LoVo (cell line): ENCODE results near the gene SPON1.
"Not testable (repeated sequence)": the region's sequence is repeated elsewhere in the genome, so short reads cannot be mapped to it uniquely, and the experiment has no call there.

Experiments used
- DNase-seq: peaks from one replicate; pipeline ENCODE4 v3.0.0-alpha.2; 2016; ENCODE audit warnings: low spot score

The SPON1 gene

GRCh38 chr11:14082338-14082737 lies 119.8 kb downstream of the SPON1 start:
- DNase-seq = no peak

GRCh38 chr11:14088861-14089260 lies 126.3 kb downstream of the SPON1 start:
- DNase-seq = not testable (repeated sequence)

- DNase-seq = no peak
These were observed 127.4 kb downstream of the SPON1 start for GRCh38 chr11:14089690-14090462.

GRCh38 chr11:14090631-14091030 lies 128.1 kb downstream of the SPON1 start:
- DNase-seq = not testable (repeated sequence)

GRCh38 chr11:14093065-14093464 lies 130.5 kb downstream of the SPON1 start:
- no peak for DNase-seq

- DNase-seq = no peak
These were observed 132.0 kb downstream of the SPON1 start for GRCh38 chr11:14094481-14095037.

GRCh38 chr11:14095882-14096281 lies 133.4 kb downstream of the SPON1 start:
- DNase-seq = no peak

GRCh38 chr11:14096606-14097005 lies 134.1 kb downstream of the SPON1 start:
- no peak for DNase-seq

GRCh38 chr11:14101388-14101787 lies 138.9 kb downstream of the SPON1 start:
- no peak for DNase-seq

GRCh38 chr11:14102766-14103165 lies 140.2 kb downstream of the SPON1 start:
- DNase-seq = no peak

GRCh38 chr11:14105446-14105845 lies 142.9 kb downstream of the SPON1 start:
- no peak for DNase-seq

GRCh38 chr11:14106303-14107049 lies 144.0 kb downstream of the SPON1 start:
- DNase-seq = no peak

GRCh38 chr11:14107050-14107430 lies 144.5 kb downstream of the SPON1 start:
- no peak for DNase-seq

GRCh38 chr11:14109742-14110141 lies 147.2 kb downstream of the SPON1 start:
- no peak for DNase-seq

- no peak for DNase-seq
These were observed 148.1 kb downstream of the SPON1 start for GRCh38 chr11:14110629-14111028.

GRCh38 chr11:14111496-14111895 lies 149.0 kb downstream of the SPON1 start:
- no peak for DNase-seq

- DNase-seq = no peak
These were observed 150.2 kb downstream of the SPON1 start for GRCh38 chr11:14112721-14113120.

- no peak for DNase-seq
These were observed 151.7 kb downstream of the SPON1 start for GRCh38 chr11:14114269-14114668.

GRCh38 chr11:14114786-14115185 lies 152.3 kb downstream of the SPON1 start:
- DNase-seq = no peak

- DNase-seq = no peak
These were observed 155.1 kb downstream of the SPON1 start for GRCh38 chr11:14117632-14118031.

- no peak for DNase-seq
These were observed 155.5 kb downstream of the SPON1 start for GRCh38 chr11:14118072-14118471.

GRCh38 chr11:14119357-14119756 lies 156.8 kb downstream of the SPON1 start:
- DNase-seq = no peak

GRCh38 chr11:14124350-14124749 lies 161.8 kb downstream of the SPON1 start:
- DNase-seq = no peak
